Upper lobe of left lung (tissue), 4 donors: ENCODE results near the gene ATP6V0A1.
A peak's percentile ranks its signal among the peaks of the same experiment; 100 is the strongest.

ENCODE experiments used
- CTCF ChIP-seq, 6 experiments: fragments of 450-650 bp in 4 of 6; fragments of 200-600 bp in 2 of 6; sonication (generic) in 2 of 6; IDR thresholded peaks; one replicate each; pipeline ENCODE4 v1.5.1; 2016 to 2019; ENCODE audit warnings: antibody characterized with exemption in 6 of 6
- EP300 ChIP-seq, 4 donors: sonication (generic); formaldehyde crosslinking; IDR thresholded peaks; one replicate each; pipeline ENCODE4 v1.5.1; 2017; ENCODE audit warnings: antibody characterized with exemption in 4 of 4, control low read depth in 2 of 4
- POLR2AphosphoS5 ChIP-seq, 2 donors: sonication (generic); formaldehyde crosslinking; IDR thresholded peaks; one replicate each; pipeline ENCODE4 v1.5.1; 2017; ENCODE audit warnings: antibody characterized with exemption in 2 of 2

GRCh38 chr17:42566883-42567573, 108.3 kb downstream of the ATP6V0A1 start, which contains the start of gene MLX:
- TF ChIP-seq EP300 (IDR thresholded peaks at IDR 0.05), result peak in 1 of 4 donors; percentile 2
- TF ChIP-seq CTCF (IDR thresholded peaks at IDR 0.05), result peak in 2 of 6 experiments; percentile 18 to 23
- TF ChIP-seq POLR2AphosphoS5 (IDR thresholded peaks at IDR 0.05), result peak; percentile 65 to 78
